Posterior cingulate gyrus (tissue), 11 donors: ENCODE results near the gene RTL1.

Experiments
- DNase-seq, 10 donors: peaks; one replicate each; pipeline versions ENCODE4 v3.0.0 to v3.0.0-alpha.2; 2020 to 2021; ENCODE audit warnings: mixed read lengths in 3 of 10
- intact Hi-C: fragments of 100-400 bp; cut with DNase I; formaldehyde crosslinking; loops from one replicate; pipeline ENCODE4 v1.15.1; 2023

RTL1 gene

DNA sequence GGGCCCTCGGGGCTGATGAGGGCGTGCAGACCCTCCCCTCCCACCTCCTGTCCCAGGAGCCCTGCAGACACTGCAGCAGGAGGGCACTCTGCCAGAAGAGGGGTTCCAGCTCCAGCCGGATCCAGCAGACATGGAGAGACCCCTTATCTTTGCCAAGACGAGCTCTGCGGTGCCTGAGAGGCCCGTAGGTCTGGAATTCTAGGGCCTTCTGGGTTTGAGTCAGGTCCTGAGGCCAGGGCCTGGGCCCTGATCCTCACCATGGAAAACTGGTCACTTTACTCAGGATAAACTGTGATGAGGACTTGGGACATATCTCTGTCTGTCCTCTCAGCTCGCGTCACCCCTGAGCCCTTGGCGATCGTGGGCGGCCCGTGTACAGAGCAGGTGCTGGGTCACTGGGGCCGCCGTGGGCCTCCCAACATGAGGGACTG is 63.8 kb downstream of the RTL1 start:
- peak in 4 of 10 donors; percentile 10 to 77 (median 50) for DNase-seq
- intact Hi-C loops = no loop called here

- intact Hi-C loops = no loop called here
- DNase-seq = no peak
Measured at GRCh38 chr14:100839315-100839585, 64.3 kb downstream of the RTL1 start.

- peak in 3 of 10 donors; percentile 30 to 64 (median 46) for DNase-seq
- intact Hi-C loops = no loop called here
Measured at GRCh38 chr14:100838493-100839314, 64.8 kb downstream of the RTL1 start.

- DNase-seq = peak in 3 of 10 donors; percentile 20 to 59 (median 52)
- intact Hi-C loops = no loop called here
Measured at GRCh38 chr14:100837805-100838350, 65.6 kb downstream of the RTL1 start.

- intact Hi-C loops = no loop called here
- DNase-seq = peak in 3 of 10 donors; percentile 37 to 79 (median 52)
Measured at GRCh38 chr14:100836941-100837804, 66.3 kb downstream of the RTL1 start.

DNA sequence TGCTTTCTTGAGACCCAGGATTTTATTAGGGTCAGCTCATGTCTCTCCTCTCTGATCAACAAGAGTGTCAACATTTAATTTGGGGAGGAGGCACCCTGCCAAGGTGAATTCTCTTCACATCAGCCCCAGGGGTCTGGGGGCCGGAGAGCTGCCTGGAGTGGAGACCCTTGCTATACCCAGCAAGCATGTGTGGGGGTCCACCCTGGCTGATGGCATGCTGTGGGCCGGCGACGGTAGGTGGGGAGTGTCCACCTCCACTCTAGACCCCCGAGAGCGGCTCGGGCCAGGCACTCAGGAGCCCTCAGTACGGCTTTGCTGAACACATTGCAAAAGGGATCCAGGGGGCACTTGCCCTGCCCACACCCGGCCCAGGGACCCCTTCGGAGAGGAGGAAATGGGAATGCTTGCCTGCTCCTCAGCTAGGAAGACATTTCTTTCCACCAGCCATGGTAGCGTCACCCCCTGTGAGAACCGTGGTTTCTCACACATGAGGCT is 67.2 kb downstream of the RTL1 start:
- intact Hi-C loops = no loop called here
- peak in 4 of 10 donors; percentile 27 to 75 (median 69) for DNase-seq

DNA sequence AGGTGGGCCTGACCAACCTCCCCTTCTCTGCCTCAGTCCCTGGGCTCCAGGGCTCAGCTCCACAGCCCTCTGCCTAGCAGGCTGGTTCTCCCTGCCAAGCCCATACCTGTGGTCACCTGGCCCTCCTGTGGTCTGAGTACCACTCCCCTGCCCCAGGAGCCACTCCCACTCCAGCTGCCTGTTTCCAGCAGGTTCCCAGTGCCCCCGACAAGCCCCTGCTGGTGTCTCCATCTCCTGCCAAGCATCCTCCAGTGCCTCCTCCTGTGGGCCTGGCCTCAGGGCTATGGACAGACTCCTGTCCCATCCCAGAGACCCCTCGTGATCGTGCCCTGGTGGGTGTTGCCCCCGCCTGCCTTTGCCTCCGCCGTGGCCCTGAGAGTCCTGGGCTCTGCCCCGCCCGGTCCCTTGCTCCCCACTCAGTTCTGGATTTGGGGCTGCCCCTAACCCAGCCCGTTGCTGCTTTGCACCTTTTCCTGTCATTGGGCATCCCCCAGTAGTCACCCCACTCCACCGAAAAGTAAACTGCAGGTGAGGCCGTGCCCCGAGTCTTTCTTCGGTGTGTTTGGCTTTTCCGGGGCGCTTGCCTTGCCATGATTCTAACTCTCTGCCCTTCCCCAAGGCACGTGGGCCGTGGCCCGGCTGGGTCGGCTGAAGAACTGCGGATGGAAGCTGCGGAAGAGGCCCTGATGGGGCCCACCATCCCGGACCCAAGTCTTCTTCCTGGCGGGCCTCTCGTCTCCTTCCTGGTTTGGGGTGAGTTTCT is 67.8 kb downstream of the RTL1 start:
- intact Hi-C loops = no loop called here
- peak in 2 of 10 donors; percentile 62 to 75 for DNase-seq

- peak in 2 of 10 donors; percentile 59 to 72 for DNase-seq
Measured at GRCh38 chr14:100834794-100835547, 68.6 kb downstream of the RTL1 start.

GRCh38 chr14:100834082-100834793 is 69.3 kb downstream of the RTL1 start:
- DNase-seq = peak in 3 of 10 donors; percentile 10 to 60 (median 17)
- intact Hi-C loops = no loop called here

More at GRCh38 chr14:100834794-100835547, 68.6 kb downstream of the RTL1 start:
- intact Hi-C loops = no loop called here

DNA sequence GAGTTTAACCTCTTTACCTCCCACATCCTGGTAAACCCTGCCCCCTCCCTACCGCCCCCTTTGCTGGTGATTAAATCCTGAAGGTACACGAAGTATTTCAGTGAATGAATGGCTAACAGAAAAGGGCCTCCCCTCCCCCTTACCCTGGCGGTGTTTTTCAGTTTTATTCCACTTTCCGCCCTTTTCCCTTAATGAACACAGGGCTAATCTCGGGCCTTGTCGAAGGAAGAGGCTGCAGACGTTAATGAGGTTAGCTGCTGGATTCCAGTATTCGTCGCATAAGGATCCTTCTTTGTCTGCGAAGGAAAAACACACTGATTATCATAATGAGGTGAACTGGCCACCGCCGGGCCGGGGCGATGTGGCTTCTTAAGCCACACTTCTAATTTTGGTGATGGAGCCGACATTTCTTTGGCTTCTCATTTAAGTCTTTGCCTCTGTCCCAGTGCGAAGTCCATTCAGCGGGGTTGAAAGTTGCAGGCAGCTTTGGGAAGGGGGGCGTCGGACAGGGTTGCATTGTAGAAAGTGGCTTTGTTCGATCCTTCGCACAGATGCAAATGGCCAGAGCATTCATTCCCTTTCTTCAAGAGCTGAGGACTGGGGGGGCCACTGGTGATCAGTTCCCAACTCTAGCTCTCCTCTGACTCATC is 71.1 kb downstream of the RTL1 start:
- peak in 2 of 10 donors; percentile 40 to 55 for DNase-seq
- intact Hi-C loops = no loop called here

DNA sequence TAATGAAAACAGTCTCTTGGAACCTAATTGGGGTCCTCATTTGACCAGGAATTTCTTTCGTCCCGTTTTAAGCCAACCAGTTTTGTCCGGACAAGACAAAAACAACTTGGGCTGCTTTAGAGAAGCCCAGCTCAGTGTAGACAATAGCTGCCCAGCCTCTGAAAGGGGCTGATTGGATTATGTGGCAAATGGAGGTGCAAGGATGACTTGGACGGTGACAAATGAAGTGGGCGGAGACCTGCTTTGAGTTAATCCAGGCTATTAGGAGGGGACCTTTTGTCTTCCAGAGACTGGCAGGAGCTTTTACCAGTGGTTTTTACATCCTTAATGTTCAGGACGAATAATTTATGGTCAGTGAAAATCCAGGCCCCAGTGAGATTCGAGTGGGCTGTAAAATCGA is 72.8 kb downstream of the RTL1 start:
- DNase-seq = peak in 2 of 10 donors; percentile 12 to 26
- intact Hi-C loops = no loop called here
